IPS-18c (cell line): ENCODE data around the gene APOL2.
"Not testable (repeated sequence)": the region's sequence is repeated elsewhere in the genome, so short reads cannot be mapped to it uniquely, and the experiment has no call there.

Experiments
- H3K4me3 ChIP-seq: 2 replicates; pipeline ENCODE4 v1.7.0; 2013; ENCODE audit warnings: low read depth, mild to moderate bottlenecking, low read length, moderate library complexity; ENCODE audit not compliant: insufficient read depth
- H3K9me3 ChIP-seq: one replicate; pipeline ENCODE4 v1.6.1; 2013; ENCODE audit warnings: mild to moderate bottlenecking, low read length, moderate library complexity; ENCODE audit not compliant: control insufficient read depth, insufficient read depth

The APOL2 gene

DNA sequence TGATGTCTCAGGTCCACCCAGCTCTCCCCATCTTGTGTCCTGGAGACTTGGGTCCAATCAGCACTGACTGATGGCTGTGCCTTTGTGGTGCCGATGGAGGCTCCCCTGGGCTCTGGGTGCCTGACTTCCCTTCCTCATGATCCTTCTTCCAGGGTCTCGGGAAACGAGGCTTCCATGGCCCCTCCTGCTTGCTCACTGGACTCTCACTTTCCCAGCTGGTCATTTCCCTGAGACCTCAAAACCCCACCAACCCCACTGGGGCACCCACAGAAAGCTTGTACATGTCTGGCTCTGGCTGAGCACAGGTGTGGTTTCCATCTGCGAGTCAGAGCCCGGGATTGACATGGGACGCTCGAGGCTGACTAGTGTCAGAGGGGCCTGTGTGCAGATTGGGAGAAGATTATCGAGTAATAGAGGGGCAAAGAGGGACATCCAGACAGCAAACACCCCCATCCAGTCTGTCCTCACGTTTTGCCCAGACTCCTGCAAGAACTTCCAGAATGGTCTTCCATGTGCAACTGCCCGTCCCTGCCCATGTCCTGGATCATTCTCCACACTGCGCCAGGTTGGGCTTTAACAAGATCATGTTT, 28.7 kb upstream of the APOL2 start:
- Histone ChIP-seq H3K9me3 (no peaks in the 10 kb centered on the region), H3K4me3 (no peak overlapping the region)

DNA sequence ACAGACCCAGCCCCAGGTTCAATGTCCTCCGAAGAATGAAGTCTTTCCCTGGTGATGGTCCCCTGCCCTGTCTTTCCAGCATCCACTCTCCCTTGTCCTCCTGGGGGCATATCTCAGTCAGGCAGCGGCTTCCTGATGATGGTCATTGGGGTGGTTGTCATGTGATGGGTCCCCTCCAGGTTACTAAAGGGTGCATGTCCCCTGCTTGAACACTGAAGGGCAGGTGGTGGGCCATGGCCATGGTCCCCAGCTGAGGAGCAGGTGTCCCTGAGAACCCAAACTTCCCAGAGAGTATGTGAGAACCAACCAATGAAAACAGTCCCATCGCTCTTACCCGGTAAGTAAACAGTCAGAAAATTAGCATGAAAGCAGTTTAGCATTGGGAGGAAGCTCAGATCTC, 27.7 kb upstream of the APOL2 start:
- H3K9me3 ChIP-seq, result no peaks in the 10 kb centered on the region
- no peak overlapping the region for H3K4me3 ChIP-seq

GRCh38 chr22:36263886-36264664, 24.7 kb upstream of the APOL2 start:
- not testable (repeated sequence) for H3K9me3 ChIP-seq, H3K4me3 ChIP-seq

- not testable (repeated sequence) for H3K4me3 ChIP-seq, H3K9me3 ChIP-seq
These were observed 23.9 kb upstream of the APOL2 start for GRCh38 chr22:36263216-36263673.

GRCh38 chr22:36262307-36262706, 23.0 kb upstream of the APOL2 start:
- H3K4me3 ChIP-seq, H3K9me3 ChIP-seq: not testable (repeated sequence)

DNA sequence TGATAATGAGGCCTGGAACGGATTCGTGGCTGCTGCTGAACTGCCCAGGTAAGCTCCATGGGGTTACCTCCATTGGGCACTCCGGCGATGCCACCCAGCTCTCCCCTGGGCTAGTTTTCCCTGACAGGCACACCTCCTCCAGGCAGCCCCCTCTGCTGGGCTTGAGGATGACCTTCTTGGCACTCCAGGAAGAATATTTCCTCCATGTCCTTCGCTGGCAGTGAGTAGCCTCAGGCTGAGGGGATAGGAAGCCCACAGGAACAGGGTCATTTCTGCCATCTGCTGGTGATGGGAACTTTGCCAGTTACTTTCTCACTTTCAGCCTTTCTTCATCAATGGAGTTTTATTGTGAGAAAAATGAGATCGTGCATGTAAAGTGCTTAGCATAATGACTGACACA, 22.3 kb upstream of the APOL2 start:
- H3K4me3 ChIP-seq, H3K9me3 ChIP-seq: not testable (repeated sequence)

DNA sequence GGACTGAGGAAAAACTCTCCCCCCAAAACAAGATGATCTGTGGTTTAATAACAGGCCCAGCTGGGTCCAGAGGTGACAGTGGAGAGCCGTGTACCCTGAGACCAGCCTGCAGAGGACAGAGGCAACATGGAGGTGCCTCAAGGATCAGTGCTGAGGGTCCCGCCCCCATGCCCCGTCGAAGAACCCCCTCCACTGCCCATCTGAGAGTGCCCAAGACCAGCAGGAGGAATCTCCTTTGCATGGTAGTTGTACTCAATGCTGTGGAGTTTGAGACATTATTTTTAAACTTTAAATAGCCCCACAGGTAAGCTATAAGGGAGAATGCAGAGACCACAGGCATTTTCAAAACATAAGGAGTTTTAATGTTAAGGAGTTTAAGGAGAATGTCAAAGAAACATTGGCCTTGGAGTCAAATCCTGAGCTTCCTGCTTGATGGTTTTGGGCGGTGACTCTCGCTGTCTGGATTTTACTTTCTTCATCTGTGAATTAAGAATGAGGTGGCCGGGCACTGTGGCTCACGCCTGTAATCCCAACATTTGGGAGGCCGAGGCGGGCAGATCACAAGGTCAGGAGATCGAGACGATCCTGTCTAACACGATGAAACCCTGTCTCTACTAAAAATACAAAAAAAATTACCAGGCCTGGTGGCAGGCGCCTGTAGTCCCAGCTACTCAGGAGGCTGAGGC, 20.4 kb upstream of the APOL2 start:
- Histone ChIP-seq H3K9me3 (no peaks in the 10 kb centered on the region), H3K4me3 (no peak overlapping the region)

GRCh38 chr22:36258701-36259614, 19.6 kb upstream of the APOL2 start:
- no peaks in the 10 kb centered on the region for H3K9me3 ChIP-seq
- H3K4me3 ChIP-seq, result peak overlapping the region; percentile 15; the same call in 1 of the 2 replicates

DNA sequence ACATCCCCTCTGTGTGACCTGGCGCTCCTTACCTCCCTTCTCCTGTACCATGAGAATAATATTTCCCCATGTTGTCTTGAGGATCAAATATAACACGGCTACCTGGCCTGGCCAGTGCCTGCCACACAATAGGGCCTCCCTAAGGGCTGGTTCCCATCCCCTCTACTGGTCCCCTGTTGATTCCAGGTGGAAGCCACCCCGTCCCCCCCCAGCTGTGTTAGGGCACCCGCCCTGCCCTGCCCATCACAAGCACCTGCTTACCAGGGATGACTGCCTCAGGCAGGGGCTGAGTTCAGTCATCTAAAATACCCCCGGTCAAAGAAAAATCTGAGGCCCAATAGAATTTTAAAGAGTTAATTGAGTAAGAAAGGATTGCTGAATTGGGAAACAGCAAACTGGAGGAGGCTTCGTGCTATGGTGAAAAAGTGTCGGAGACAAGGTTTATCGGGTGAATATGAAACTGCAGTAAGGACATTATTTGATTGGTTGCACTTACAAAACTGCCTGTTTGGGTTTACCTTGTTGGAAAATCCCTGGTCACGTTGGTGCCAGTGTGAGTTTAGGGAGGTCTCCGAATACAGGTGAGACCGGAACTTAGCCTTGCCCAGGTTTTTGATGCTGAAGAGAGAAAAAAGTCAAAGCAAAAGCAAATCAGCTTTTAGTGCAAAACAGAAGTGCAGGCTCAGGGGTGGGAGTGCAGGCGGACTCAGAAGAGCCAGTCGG, 18.8 kb upstream of the APOL2 start:
- Histone ChIP-seq H3K4me3 (peak overlapping the region; percentile 15; the same call in 1 of the 2 replicates), H3K9me3 (no peaks in the 10 kb centered on the region)

DNA sequence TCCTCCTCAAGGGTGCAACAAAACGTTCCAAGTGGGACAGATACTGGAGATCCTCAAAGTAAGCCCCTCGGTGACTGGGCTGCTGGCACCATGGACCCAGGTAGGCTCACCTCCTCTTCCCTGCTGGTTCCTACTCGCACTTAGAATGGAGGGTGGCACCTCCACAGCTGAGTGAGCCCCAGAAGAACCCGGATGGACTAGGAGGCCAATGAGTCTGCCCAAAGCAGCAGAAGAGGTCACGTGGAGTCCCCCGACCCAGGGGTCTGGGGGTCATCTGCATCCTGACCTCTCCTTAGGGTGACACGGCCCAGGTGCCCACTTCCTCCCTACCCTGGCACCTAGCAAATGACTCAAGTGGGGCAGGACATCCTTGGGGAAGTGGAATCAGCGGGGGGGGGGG, 18.0 kb upstream of the APOL2 start:
- H3K4me3 ChIP-seq, result no peak overlapping the region

GRCh38 chr22:36256478-36256877, 17.2 kb upstream of the APOL2 start:
- no peaks in the 10 kb centered on the region for H3K9me3 ChIP-seq
- H3K4me3 ChIP-seq, result no peak overlapping the region

More for the DNA sequence above, 18.0 kb upstream of the APOL2 start:
- no peaks in the 10 kb centered on the region for H3K9me3 ChIP-seq

GRCh38 chr22:36255572-36255971, 16.2 kb upstream of the APOL2 start:
- H3K9me3 ChIP-seq, H3K4me3 ChIP-seq: not testable (repeated sequence)

DNA sequence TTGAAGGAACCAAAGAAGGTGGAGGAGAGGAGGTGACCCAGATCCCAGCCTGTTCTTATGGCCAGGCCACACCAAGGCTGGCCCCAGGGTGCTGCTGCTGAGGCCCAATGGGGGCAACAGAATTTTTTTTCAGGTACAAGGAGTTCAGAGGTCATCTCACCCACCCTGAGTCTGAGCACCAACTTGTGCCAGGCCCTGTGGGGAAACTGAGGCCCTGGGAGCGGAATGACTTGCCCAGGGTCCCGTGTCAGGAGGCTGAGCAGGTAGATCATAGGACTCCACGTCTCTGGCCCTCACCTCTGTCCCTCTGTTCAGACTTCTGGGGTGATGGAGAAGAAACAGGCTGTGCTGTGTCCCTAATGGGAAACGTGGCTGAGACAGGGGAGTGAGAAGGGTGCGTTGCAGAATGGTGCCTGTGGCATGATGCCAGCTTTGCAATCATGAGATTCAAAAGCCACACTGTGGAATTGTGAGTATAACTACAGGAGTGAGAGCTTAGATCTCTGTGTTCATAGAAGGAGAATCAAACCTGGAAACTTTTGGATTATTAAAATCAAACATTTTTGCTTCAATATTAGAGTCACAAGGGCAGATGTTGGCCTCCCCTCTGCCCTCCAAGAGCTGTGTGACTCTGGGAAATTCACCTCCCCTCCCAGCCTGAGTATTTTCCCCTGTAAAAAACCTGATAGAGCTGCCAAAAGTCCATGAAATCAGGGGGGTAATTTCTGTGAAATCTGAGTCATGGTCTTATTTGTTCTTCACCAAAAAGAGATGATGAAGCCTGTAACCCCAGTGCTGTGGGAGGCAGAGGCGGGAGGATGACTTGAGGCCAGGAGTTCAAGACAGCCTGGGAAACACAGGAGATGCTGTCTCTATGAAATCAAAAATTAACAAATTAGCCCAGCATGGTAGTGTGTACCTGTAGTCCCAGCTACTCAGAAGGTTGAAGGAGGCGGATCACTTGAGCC, 14.5 kb upstream of the APOL2 start:
- Histone ChIP-seq H3K4me3 (no peak overlapping the region), H3K9me3 (no peaks in the 10 kb centered on the region)

- no peak within 1 kb of the TSS for H3K4me3 ChIP-seq
- H3K9me3 ChIP-seq, result no peaks in the 10 kb centered on the region
These were observed 13.6 kb upstream of the APOL2 start, which contains the start of gene APOL1 for GRCh38 chr22:36252754-36253522. TSS of gene APOL1 (plus strand) at chr22:36253133. CDS start at chr22:36254956, 1,823 bp downstream.
